ENCODE results near the gene FBXO36. TPM values are rescaled to one million over a fixed set of nuclear protein-coding genes. Genes with fewer than 3 reads are reported as not detected.
"Not testable (repeated sequence)": the region's sequence is repeated elsewhere in the genome, so short reads cannot be mapped to it uniquely, and the experiment has no call there.

Gene FBXO36
- total RNA-seq, 1 donor from 2014 or later = 3.6 TPM

DNA sequence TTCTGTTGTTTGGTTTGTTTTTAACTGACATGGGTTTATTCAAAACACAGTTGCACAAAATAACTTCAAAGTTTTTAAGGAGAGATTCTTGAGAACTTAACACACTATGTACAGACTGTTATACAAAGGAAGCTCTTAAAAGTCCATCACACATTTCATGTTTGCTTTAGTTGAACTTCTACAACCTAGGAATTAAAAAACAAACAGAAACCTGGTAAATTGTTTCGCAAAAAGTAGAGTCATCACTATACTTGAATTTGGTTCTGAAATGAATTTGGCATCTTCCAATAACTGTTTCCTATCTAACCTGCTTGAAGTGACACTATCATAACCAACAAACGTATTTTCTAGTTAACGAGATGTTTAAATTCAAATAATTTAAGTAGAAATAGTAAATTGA, 22.3 kb upstream of the FBXO36 start:
- Mint-ChIP-seq H3K4me3 (ENCODE audit: unreplicated experiment) (no peak overlapping the region), H3K27ac (ENCODE audit: unreplicated experiment) (no peak overlapping the region), H3K27me3 (ENCODE audit: unreplicated experiment) (no peaks in the 10 kb centered on the region), H3K36me3 (ENCODE audit: low read depth, unreplicated experiment) (peaks cover 9% of the 10 kb centered on the region), H3K9me3 (ENCODE audit: unreplicated experiment) (no peaks in the 10 kb centered on the region), H3K4me1 (ENCODE audit: unreplicated experiment) (peaks cover 20% of the 10 kb centered on the region)
- TF ChIP-seq, protein P1, sequence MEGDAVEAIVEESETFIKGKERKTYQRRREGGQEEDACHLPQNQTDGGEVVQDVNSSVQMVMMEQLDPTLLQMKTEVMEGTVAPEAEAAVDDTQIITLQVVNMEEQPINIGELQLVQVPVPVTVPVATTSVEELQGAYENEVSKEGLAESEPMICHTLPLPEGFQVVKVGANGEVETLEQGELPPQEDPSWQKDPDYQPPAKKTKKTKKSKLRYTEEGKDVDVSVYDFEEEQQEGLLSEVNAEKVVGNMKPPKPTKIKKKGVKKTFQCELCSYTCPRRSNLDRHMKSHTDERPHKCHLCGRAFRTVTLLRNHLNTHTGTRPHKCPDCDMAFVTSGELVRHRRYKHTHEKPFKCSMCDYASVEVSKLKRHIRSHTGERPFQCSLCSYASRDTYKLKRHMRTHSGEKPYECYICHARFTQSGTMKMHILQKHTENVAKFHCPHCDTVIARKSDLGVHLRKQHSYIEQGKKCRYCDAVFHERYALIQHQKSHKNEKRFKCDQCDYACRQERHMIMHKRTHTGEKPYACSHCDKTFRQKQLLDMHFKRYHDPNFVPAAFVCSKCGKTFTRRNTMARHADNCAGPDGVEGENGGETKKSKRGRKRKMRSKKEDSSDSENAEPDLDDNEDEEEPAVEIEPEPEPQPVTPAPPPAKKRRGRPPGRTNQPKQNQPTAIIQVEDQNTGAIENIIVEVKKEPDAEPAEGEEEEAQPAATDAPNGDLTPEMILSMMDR (IDR thresholded peaks at IDR 0.05; ENCODE audit: unreplicated experiment) = no peak
- no peak for DNase-seq (ENCODE audit: low spot score)

DNA sequence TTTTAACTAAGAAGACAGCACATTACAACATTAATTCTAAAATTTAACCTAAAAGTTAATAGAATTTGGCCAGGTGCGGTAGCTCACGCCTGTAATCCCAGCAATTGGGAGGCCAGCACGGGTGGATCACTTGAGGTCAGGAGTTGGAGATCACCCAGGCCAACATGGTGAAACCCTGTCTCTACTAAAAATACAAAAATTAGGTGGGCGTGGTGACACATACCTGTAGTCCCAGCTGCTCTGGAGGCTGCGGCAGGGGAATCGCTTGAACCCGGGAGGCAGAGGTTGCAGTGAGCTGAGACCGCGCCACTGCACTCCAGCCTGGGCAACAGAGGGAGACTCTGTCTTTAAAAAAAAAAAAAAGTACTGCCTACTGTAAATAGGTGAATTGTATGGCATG, 21.8 kb upstream of the FBXO36 start:
- not testable (repeated sequence) for H3K27ac Mint-ChIP-seq (ENCODE audit: unreplicated experiment)

DNA sequence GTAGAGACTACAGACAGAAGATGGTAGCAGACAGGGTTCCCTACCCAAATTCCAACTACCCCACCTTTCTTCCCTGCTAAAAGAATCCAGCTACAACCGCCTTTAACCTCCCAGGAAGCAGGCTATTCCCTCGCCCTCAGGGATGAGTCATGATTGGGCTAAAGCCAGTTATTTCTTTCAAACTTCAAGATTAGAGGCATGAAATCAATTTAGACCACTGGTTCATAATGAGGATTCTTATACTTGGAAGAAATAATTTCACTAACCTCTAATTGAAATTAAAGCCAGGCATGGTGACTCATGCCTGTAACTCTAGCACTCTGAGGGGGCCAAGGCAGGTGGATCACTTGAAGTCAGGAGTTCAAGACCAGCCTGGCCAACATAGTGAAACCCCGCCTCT, 20.5 kb upstream of the FBXO36 start:
- no peak overlapping the region for H3K4me3 Mint-ChIP-seq (ENCODE audit: unreplicated experiment)
- peaks cover 15% of the 10 kb centered on the region for H3K36me3 Mint-ChIP-seq (ENCODE audit: low read depth, unreplicated experiment)
- H3K27ac Mint-ChIP-seq (ENCODE audit: unreplicated experiment) = no peak overlapping the region
- no peaks in the 10 kb centered on the region for H3K9me3 Mint-ChIP-seq (ENCODE audit: unreplicated experiment)
- H3K27me3 Mint-ChIP-seq (ENCODE audit: unreplicated experiment) = peaks cover 1% of the 10 kb centered on the region
- peaks cover 20% of the 10 kb centered on the region for H3K4me1 Mint-ChIP-seq (ENCODE audit: unreplicated experiment)
- TF ChIP-seq, protein P1 (IDR thresholded peaks at IDR 0.05; ENCODE audit: unreplicated experiment) = no peak
- no peak for DNase-seq (ENCODE audit: low spot score)

More for the DNA sequence above, 21.8 kb upstream of the FBXO36 start:
- not testable (repeated sequence) for H3K9me3 Mint-ChIP-seq (ENCODE audit: unreplicated experiment); DNase-seq (ENCODE audit: low spot score); H3K4me3 Mint-ChIP-seq (ENCODE audit: unreplicated experiment); H3K27me3 Mint-ChIP-seq (ENCODE audit: unreplicated experiment)
- H3K4me1 Mint-ChIP-seq (ENCODE audit: unreplicated experiment) = peaks cover 20% of the 10 kb centered on the region
- H3K36me3 Mint-ChIP-seq (ENCODE audit: low read depth, unreplicated experiment) = peaks cover 14% of the 10 kb centered on the region

DNA sequence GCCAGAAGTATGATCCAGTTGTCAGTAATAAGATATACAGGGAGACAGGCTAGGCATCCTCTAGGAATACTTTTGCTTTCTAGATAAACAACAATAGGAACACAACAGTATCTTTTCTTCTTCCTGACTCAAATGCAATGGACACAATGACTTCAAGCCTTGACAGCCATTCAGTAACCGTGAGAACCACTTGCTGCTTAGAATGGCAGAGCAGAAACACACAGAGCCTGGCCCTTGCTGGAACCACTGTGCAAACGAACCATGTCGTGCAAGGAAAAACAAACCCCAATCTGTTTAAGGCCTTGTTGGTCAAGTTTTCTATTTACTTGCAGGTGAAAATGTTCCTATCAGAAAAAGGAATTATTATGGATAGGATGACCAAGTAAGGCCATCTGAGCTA, 19.3 kb upstream of the FBXO36 start:
- Mint-ChIP-seq H3K4me1 (ENCODE audit: unreplicated experiment) (peaks cover 11% of the 10 kb centered on the region), H3K9me3 (ENCODE audit: unreplicated experiment) (no peaks in the 10 kb centered on the region), H3K36me3 (ENCODE audit: low read depth, unreplicated experiment) (peaks cover 15% of the 10 kb centered on the region), H3K4me3 (ENCODE audit: unreplicated experiment) (peak overlapping the region; percentile 9), H3K27ac (ENCODE audit: unreplicated experiment) (peak overlapping the region; percentile 5), H3K27me3 (ENCODE audit: unreplicated experiment) (peaks cover 1% of the 10 kb centered on the region)
- TF ChIP-seq, protein P1 (IDR thresholded peaks at IDR 0.05; ENCODE audit: unreplicated experiment) = no peak
- no peak for DNase-seq (ENCODE audit: low spot score)

DNA sequence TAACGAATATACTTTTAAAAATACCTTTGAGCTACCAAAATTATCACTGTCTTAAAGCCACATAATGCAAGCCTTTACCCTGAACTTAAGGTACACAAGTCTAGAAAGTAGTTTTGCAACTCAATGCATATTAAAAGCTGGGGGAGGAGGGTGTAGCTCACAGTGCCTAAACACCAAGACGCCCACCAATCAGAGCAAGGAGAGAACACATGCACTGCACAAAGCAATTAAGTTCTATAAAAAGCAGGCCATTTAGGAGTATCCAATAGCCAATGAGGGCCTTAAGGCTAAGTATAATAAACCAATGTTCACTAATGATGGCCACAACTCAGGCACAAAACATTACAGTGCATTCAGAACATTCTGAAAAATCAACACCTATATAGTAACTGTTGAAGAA, 16.7 kb upstream of the FBXO36 start:
- H3K4me1 Mint-ChIP-seq (ENCODE audit: unreplicated experiment) = peaks cover 9% of the 10 kb centered on the region
- H3K36me3 Mint-ChIP-seq (ENCODE audit: low read depth, unreplicated experiment) = peaks cover 15% of the 10 kb centered on the region
- DNase-seq (ENCODE audit: low spot score) = no peak
- TF ChIP-seq, protein P1 (IDR thresholded peaks at IDR 0.05; ENCODE audit: unreplicated experiment) = no peak
- H3K4me3 Mint-ChIP-seq (ENCODE audit: unreplicated experiment) = no peak overlapping the region
- H3K9me3 Mint-ChIP-seq (ENCODE audit: unreplicated experiment) = no peaks in the 10 kb centered on the region
- peaks cover 1% of the 10 kb centered on the region for H3K27me3 Mint-ChIP-seq (ENCODE audit: unreplicated experiment)
- no peak overlapping the region for H3K27ac Mint-ChIP-seq (ENCODE audit: unreplicated experiment)
